NK-92 (cell line): ENCODE results near the gene SHTN1.

Experiments used
- DNase-seq: peaks from one replicate; lab custom pipeline; 2025; ENCODE audit not compliant: unreplicated experiment; lab: John Stamatoyannopoulos, UW

SHTN1 gene

GRCh38 chr10:116919164-116919563 is 85.8 kb downstream of the SHTN1 start:
- DNase-seq, result no peak

GRCh38 chr10:116918583-116918982 is 86.4 kb downstream of the SHTN1 start:
- no peak for DNase-seq

GRCh38 chr10:116917481-116917880 is 87.5 kb downstream of the SHTN1 start:
- DNase-seq, result no peak

- no peak for DNase-seq
Observed at GRCh38 chr10:116915340-116915739, 89.6 kb downstream of the SHTN1 start.

DNA sequence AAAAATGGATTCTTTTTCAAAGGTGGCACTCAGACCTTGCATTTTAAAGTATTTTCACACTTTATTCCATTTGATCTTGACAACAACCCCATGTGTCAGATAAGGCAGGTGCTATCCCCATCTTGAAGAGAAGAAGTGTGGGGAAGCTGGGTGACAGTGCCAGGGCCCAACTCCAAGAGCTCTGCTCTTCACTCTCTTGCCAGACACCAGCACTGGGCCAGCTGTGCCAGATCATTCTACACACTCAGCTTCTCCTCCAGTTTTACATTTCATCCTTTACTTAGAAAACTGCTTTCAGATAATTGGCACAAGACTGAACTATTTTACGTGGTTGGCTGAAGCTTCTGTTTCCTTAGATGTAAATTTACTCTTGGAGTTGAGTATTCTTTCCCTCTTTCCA is 91.3 kb downstream of the SHTN1 start:
- DNase-seq, result no peak

GRCh38 chr10:116912162-116912561 is 92.8 kb downstream of the SHTN1 start:
- no peak for DNase-seq

DNA sequence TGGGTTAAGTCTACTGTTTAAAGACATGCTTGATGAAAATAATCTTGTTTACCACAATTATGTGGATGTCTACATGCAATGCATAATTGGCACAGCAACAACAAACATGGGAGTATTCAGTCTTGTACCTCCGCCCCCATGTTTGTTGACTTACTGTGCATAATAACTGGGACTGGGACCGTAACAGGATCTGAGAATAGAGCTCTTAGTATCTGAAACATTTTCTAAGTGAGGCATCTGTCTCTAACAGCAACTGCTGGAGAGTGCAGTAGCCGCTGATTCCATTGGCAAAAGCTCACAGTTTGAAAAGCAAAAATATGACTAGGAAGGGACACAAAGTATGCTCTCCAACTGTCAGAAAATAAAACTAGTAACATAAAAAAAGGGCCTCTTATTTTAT is 94.1 kb downstream of the SHTN1 start:
- no peak for DNase-seq

GRCh38 chr10:116909307-116909706 is 95.7 kb downstream of the SHTN1 start:
- no peak for DNase-seq

- DNase-seq, result no peak
Observed at GRCh38 chr10:116907245-116907987, 97.6 kb downstream of the SHTN1 start.

- no peak for DNase-seq
Observed at GRCh38 chr10:116905845-116906210, 99.2 kb downstream of the SHTN1 start.

DNA sequence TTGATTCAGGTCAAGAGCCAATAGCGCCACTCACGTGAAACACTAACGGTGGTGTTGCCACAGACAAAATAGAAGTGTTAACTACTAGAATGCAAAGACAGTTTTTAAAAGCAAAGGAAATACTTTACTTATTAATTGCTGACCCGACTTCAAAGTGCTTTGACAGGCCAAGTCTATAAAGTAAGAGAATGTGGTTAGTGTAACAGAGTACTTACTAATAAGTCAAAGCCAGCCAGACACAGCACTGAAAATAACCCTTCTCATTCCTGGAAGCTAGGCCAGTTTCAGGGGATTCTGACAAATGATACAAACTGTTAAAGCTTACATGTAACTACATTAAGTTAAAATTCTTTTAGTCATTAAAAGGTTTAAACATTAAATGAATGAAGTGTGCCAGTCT is 105.4 kb downstream of the SHTN1 start:
- DNase-seq, result no peak

GRCh38 chr10:116893686-116894037 is 111.3 kb downstream of the SHTN1 start:
- no peak for DNase-seq

DNA sequence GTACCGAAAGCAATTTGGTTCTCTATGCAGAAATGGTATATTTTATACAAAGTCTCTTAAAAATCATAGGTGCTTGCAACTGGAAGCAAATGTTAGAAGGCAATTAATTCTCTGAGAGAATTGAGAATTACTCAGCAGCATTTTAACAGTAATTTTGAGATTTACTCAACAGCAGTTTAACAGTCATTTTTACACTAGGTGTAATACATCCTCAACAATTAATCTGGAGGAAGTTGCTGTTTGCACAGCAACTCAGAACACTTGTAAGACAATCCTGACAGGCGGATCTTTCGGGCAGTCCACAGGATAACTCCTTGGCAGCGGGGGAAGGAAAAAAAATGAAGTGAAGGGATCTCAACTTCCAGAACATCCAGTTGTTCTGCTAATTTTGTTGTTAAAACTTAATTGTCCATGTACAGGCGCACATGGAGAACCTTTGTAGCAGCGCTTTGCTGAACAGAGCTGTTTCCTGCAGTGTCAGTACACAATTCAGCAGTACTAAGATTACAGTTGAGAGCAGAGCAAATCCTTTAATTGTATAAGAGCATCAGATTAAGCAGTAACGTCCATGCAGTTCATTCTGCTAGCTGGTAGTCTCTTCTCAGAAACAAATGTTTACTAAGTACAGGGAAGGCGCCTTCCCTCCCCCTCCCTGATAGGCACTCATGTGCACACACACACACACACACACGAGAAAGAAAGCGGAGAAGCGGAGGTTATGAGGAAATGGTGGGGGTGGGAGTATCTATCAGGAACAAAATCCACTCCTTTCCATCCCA is 111.9 kb downstream of the SHTN1 start:
- no peak for DNase-seq

- DNase-seq, result no peak
Observed at GRCh38 chr10:116891208-116891607, 113.8 kb downstream of the SHTN1 start.

DNA sequence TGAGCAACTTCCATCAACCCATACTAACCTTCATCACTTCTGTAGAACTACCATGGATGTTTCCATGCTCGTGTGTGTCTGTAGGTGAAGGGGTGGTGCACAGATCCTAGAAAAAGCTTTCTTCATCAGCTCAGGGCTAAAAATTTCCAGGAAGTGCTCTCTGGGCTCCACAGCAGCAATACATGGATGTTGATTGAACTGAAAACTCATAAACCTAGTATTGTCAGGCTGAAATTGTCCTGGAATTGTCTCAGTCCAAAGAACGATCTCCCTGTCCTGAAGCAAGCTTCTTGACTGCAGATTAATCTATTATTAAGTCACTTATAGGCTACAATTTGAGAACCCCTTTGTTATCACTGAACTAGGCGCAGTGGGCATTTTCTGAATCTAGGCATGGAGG is 115.9 kb downstream of the SHTN1 start:
- DNase-seq, result no peak

- no peak for DNase-seq
Observed at GRCh38 chr10:116888380-116889055, 116.5 kb downstream of the SHTN1 start.

GRCh38 chr10:116886772-116887171 is 118.2 kb downstream of the SHTN1 start:
- no peak for DNase-seq

GRCh38 chr10:116882639-116883038 is 122.3 kb downstream of the SHTN1 start:
- no peak for DNase-seq

DNA sequence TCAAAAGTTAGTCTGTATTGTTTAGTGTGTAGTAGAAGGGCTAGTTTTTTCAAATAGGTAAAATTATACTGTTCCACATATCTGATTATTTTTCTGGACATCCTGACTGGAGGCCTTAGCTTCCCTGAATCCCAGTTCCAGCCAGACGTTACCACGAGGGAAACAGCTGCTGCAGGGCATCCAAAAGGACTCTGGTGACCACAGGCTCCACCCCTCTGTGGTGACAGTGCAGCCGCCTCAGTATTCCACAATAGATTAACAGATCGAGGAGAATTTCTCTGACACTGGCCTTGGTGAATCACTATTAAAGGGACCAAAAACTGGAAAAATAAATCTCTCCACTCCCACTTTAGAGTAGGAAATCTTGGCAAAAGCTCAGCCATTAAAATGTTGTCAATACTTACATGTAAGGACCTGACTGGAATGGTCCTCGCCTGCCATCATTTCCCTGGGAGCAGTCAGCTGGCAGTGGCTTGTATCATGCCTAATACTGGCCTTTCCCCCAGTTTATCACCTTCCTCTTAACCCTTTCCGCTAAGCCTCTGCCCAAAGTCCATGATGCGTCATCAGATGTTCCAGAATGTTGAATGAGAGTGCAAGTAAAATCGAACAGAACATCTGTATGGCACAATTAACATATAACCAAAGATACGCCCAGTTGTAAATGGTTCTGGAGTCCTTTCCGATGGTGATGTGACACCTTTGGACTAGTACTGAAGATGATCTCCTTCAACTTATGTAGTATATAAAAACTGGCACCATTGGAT is 124.1 kb downstream of the SHTN1 start:
- no peak for DNase-seq

DNA sequence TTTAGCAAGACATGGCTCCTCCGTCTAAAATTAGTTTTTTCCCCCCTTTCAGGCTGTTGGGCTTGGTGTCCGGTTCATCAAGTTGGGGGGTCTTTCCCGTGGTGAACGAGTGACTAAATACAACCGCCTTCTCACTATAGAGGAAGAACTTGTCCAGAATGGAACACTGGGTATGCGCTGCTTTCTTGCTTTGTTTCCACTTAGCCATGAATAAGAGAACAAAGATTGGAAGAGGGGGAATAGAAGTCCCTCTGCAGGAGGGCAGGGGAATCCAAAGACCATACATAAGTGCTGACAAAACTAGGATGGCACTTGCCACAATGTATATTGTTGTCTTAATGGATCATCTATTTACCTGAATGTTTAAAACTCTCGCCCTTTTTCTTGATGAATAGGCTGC is 125.2 kb downstream of the SHTN1 start:
- no peak for DNase-seq

- DNase-seq, result no peak
Observed at GRCh38 chr10:116878123-116878522, 126.9 kb downstream of the SHTN1 start.
